K562 (cell line): ENCODE results near the gene IRF5.

ENCODE experiments used
- HMGXB4 ChIP-seq: sonication (generic); formaldehyde crosslinking; IDR thresholded peaks from 2 replicates; pipeline ENCODE4 v1.8.1; 2023; ENCODE audit warnings: mild to moderate bottlenecking, missing genetic modification reagents
- KDM1A ChIP-seq, 2 experiments: fragments of 450-650 bp; IDR thresholded peaks; 2 replicates each; pipeline ENCODE4 v1.6.1; 2016; ENCODE audit warnings: mild to moderate bottlenecking in 2 of 2
- MAFK ChIP-seq: IDR thresholded peaks from 2 replicates; pipeline ENCODE4 v1.6.1; 2011; ENCODE audit warnings: low read length, improper control_type of control experiment
- POLR3A ChIP-seq: IDR thresholded peaks from 2 replicates; pipeline ENCODE4 v1.6.1; 2011; ENCODE audit warnings: borderline replicate concordance, mild to moderate bottlenecking, moderate library complexity; ENCODE audit not compliant: insufficient read length, insufficient read depth; ENCODE audit errors: extremely low read depth
- RAD21 ChIP-seq, 2 experiments: fragments of 250-450 bp in 1 of 2; fragments of 450-650 bp in 1 of 2; sonication (Bioruptor Pico) in 1 of 2; formaldehyde crosslinking in 1 of 2; IDR thresholded peaks in 1 of 2; conservative IDR thresholded peaks in 1 of 2; 2 replicates each; pipeline versions ENCODE4 v1.4.0 to v1.8.0; 2020 to 2022; ENCODE audit warnings: mild to moderate bottlenecking in 2 of 2, moderate library complexity in 1 of 2
- STAT5A ChIP-seq: IDR thresholded peaks from 2 replicates; pipeline ENCODE4 v1.6.1; 2012; ENCODE audit warnings: low read length, inconsistent platforms, borderline replicate concordance
- TF ChIP-seq, protein P1 (sequence below): fragments of 200-600 bp; sonication (generic); IDR thresholded peaks from one replicate; pipeline ENCODE4 v1.6.1; 2012; ENCODE audit warnings: mild to moderate bottlenecking, low read depth, low read length, inconsistent platforms

- TF ChIP-seq RAD21 (CRISPR knock-in tag; conservative IDR thresholded peaks at IDR 0.05 in 1 of 2, IDR thresholded peaks at IDR 0.05 in 1 of 2) (no peak), POLR3A (no peak), STAT5A (no peak), HMGXB4 (no peak), MAFK (no peak), KDM1A (IDR thresholded peaks at IDR 0.05) (no peak)
- TF ChIP-seq, protein P1, sequence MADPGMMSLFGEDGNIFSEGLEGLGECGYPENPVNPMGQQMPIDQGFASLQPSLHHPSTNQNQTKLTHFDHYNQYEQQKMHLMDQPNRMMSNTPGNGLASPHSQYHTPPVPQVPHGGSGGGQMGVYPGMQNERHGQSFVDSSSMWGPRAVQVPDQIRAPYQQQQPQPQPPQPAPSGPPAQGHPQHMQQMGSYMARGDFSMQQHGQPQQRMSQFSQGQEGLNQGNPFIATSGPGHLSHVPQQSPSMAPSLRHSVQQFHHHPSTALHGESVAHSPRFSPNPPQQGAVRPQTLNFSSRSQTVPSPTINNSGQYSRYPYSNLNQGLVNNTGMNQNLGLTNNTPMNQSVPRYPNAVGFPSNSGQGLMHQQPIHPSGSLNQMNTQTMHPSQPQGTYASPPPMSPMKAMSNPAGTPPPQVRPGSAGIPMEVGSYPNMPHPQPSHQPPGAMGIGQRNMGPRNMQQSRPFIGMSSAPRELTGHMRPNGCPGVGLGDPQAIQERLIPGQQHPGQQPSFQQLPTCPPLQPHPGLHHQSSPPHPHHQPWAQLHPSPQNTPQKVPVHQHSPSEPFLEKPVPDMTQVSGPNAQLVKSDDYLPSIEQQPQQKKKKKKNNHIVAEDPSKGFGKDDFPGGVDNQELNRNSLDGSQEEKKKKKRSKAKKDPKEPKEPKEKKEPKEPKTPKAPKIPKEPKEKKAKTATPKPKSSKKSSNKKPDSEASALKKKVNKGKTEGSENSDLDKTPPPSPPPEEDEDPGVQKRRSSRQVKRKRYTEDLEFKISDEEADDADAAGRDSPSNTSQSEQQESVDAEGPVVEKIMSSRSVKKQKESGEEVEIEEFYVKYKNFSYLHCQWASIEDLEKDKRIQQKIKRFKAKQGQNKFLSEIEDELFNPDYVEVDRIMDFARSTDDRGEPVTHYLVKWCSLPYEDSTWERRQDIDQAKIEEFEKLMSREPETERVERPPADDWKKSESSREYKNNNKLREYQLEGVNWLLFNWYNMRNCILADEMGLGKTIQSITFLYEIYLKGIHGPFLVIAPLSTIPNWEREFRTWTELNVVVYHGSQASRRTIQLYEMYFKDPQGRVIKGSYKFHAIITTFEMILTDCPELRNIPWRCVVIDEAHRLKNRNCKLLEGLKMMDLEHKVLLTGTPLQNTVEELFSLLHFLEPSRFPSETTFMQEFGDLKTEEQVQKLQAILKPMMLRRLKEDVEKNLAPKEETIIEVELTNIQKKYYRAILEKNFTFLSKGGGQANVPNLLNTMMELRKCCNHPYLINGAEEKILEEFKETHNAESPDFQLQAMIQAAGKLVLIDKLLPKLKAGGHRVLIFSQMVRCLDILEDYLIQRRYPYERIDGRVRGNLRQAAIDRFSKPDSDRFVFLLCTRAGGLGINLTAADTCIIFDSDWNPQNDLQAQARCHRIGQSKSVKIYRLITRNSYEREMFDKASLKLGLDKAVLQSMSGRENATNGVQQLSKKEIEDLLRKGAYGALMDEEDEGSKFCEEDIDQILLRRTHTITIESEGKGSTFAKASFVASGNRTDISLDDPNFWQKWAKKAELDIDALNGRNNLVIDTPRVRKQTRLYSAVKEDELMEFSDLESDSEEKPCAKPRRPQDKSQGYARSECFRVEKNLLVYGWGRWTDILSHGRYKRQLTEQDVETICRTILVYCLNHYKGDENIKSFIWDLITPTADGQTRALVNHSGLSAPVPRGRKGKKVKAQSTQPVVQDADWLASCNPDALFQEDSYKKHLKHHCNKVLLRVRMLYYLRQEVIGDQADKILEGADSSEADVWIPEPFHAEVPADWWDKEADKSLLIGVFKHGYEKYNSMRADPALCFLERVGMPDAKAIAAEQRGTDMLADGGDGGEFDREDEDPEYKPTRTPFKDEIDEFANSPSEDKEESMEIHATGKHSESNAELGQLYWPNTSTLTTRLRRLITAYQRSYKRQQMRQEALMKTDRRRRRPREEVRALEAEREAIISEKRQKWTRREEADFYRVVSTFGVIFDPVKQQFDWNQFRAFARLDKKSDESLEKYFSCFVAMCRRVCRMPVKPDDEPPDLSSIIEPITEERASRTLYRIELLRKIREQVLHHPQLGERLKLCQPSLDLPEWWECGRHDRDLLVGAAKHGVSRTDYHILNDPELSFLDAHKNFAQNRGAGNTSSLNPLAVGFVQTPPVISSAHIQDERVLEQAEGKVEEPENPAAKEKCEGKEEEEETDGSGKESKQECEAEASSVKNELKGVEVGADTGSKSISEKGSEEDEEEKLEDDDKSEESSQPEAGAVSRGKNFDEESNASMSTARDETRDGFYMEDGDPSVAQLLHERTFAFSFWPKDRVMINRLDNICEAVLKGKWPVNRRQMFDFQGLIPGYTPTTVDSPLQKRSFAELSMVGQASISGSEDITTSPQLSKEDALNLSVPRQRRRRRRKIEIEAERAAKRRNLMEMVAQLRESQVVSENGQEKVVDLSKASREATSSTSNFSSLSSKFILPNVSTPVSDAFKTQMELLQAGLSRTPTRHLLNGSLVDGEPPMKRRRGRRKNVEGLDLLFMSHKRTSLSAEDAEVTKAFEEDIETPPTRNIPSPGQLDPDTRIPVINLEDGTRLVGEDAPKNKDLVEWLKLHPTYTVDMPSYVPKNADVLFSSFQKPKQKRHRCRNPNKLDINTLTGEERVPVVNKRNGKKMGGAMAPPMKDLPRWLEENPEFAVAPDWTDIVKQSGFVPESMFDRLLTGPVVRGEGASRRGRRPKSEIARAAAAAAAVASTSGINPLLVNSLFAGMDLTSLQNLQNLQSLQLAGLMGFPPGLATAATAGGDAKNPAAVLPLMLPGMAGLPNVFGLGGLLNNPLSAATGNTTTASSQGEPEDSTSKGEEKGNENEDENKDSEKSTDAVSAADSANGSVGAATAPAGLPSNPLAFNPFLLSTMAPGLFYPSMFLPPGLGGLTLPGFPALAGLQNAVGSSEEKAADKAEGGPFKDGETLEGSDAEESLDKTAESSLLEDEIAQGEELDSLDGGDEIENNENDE: no peak
These were observed 33.9 kb upstream of the IRF5 start for GRCh38 chr7:128903621-128904361.
